B cell (primary cell): ENCODE data around the gene FBXO42. TPM values are rescaled to one million over a fixed set of nuclear protein-coding genes. Genes with fewer than 3 reads are reported as not detected.

Experiments used
- ATAC-seq: fragments of 200-7000 bp; cut with Tn5 transposase; one replicate; pipeline ENCODE4 v1.10.0; 2021; ENCODE audit warnings: low read depth, mild to moderate bottlenecking, moderate number of reproducible peaks, moderate library complexity
- CTCF ChIA-PET: fragments of 350-600 bp; sonication (Branson Sonifier 250); formaldehyde crosslinking; loops from one replicate; lab custom pipeline; 2021; ENCODE audit warnings: antibody characterized with exemption, inconsistent platforms; lab: Charles Lee
- POLR2A ChIA-PET: fragments of 350-600 bp; sonication (Branson Sonifier 250); formaldehyde crosslinking; loops from one replicate; lab custom pipeline; 2021; ENCODE audit warnings: antibody characterized with exemption; lab: Charles Lee
- DNase-seq: peaks from one replicate; pipeline ENCODE4 v3.0.0; 2013
- H2AFZ ChIP-seq: 2 replicates; pipeline ENCODE4 v1.6.1; 2012; ENCODE audit warnings: mild to moderate bottlenecking, low read depth, low read length; ENCODE audit not compliant: insufficient read depth, poor library complexity, severe bottlenecking
- H3K27ac ChIP-seq, 2 donors: 1 replicate in 1 of 2; 2 replicates in 1 of 2; pipeline ENCODE4 v1.5.1; 2012 to 2013; ENCODE audit warnings: low read length in 2 of 2, mild to moderate bottlenecking in 2 of 2, moderate library complexity in 1 of 2
- H3K27me3 ChIP-seq, 4 experiments: fragments of 200-600 bp in 1 of 4; sonication (generic) in 1 of 4; replicated peaks in 1 of 4; 1 replicate in 2 of 4; 2 replicates in 2 of 4; pipeline versions ENCODE4 v1.6.1 to v1.7.0; 2013 to 2016; ENCODE audit warnings: low read length in 3 of 4, mild to moderate bottlenecking in 2 of 4, mixed read lengths in 1 of 4, moderate library complexity in 1 of 4; ENCODE audit not compliant: insufficient read depth in 4 of 4, control insufficient read depth in 3 of 4; ENCODE audit errors: control extremely low read depth in 1 of 4
- H3K36me3 ChIP-seq, 2 experiments: replicated peaks in 1 of 2; 1 replicate in 1 of 2; 2 replicates in 1 of 2; pipeline versions ENCODE4 v1.6.1 to v1.7.1; 2013; ENCODE audit warnings: low read length in 1 of 2; ENCODE audit not compliant: insufficient read depth in 2 of 2, control insufficient read depth in 1 of 2; ENCODE audit errors: control extremely low read depth in 1 of 2, extremely low read depth in 1 of 2
- H3K4me1 ChIP-seq, 2 donors: fragments of 200-600 bp in 1 of 2; sonication (generic) in 1 of 2; 1 replicate in 1 of 2; 2 replicates in 1 of 2; pipeline versions ENCODE4 v1.5.1 to v1.6.1; 2013 to 2017; ENCODE audit warnings: low read length in 2 of 2; ENCODE audit not compliant: control insufficient read depth in 2 of 2, insufficient read depth in 2 of 2
- H3K4me2 ChIP-seq: replicated peaks from 2 replicates; pipeline ENCODE3; 2012; ENCODE audit warnings: mild to moderate bottlenecking, low read depth, low read length; ENCODE audit not compliant: poor library complexity, severe bottlenecking
- H3K4me3 ChIP-seq, 5 experiments: fragments of 200-600 bp in 1 of 5; sonication (generic) in 1 of 5; 1 replicate in 3 of 5; 2 replicates in 2 of 5; pipeline versions ENCODE4 v1.5.1 to v1.7.0; 2011 to 2016; ENCODE audit warnings: low read length in 4 of 5, mild to moderate bottlenecking in 4 of 5, low read depth in 2 of 5, control low read depth in 1 of 5, moderate library complexity in 1 of 5; ENCODE audit not compliant: insufficient read depth in 1 of 5; ENCODE audit errors: control extremely low read depth in 1 of 5, extremely low read depth in 1 of 5
- H3K79me2 ChIP-seq: fragments of 200-600 bp; sonication (generic); one replicate; pipeline ENCODE4 v1.6.0; 2016; ENCODE audit warnings: low read length; ENCODE audit not compliant: control insufficient read depth, insufficient read depth
- H3K9ac ChIP-seq: fragments of 200-600 bp; sonication (generic); 2 replicates; pipeline ENCODE4 v1.6.1; 2017; ENCODE audit warnings: mild to moderate bottlenecking, low read length, moderate library complexity
- H3K9me3 ChIP-seq, 3 donors: one replicate each; pipeline versions ENCODE4 v1.6.1 to v1.7.1; 2013; ENCODE audit warnings: low read length in 2 of 3; ENCODE audit not compliant: control insufficient read depth in 2 of 3, insufficient read depth in 1 of 3; ENCODE audit errors: control extremely low read depth in 1 of 3
- H4K20me1 ChIP-seq: 2 replicates; pipeline ENCODE4 v1.6.0; 2012; ENCODE audit warnings: mild to moderate bottlenecking, low read length; ENCODE audit not compliant: insufficient read depth, control insufficient read depth, poor library complexity, severe bottlenecking
- H3K27ac Mint-ChIP-seq: one replicate; pipeline ENCODE4 v1.8.0; 2021; ENCODE audit warnings: mixed read lengths
- H3K27me3 Mint-ChIP-seq: one replicate; pipeline ENCODE4 v1.8.0; 2021; ENCODE audit warnings: mixed read lengths
- H3K4me1 Mint-ChIP-seq: one replicate; pipeline ENCODE4 v1.8.0; 2021; ENCODE audit warnings: mixed read lengths
- H3K4me3 Mint-ChIP-seq: one replicate; pipeline ENCODE4 v1.8.0; 2021; ENCODE audit warnings: mixed read lengths
- H3K9me3 Mint-ChIP-seq: one replicate; pipeline ENCODE4 v1.8.0; 2022; ENCODE audit warnings: mixed read lengths; ENCODE audit not compliant: insufficient read depth
- CTCF ChIP-seq: fragments of 200-600 bp; IDR thresholded peaks from one replicate; pipeline ENCODE4 v1.8.0; 2022; ENCODE audit warnings: antibody characterized with exemption, mild to moderate bottlenecking
- EZH2 ChIP-seq: IDR thresholded peaks from 2 replicates; pipeline ENCODE4 v1.6.1; 2012; ENCODE audit warnings: borderline replicate concordance, low read depth, mild to moderate bottlenecking, moderate library complexity, low read length; ENCODE audit not compliant: insufficient read depth, poor library complexity, severe bottlenecking
- WGBS: methylation state at CpG from one replicate; pipeline ENCODE4 v1.1.5; 2013; ENCODE audit warnings: missing lambda C conversion rate; ENCODE audit not compliant: insufficient coverage; 5-methylcytosine and 5-hydroxymethylcytosine counted together
- intact Hi-C: fragments of 100-400 bp; cut with micrococcal nuclease; formaldehyde crosslinking; loops from one replicate; pipeline ENCODE4 v1.10.0; 2022
- polyA plus RNA-seq: library from polyadenylated mRNA; depleted of rRNA; stranded (reverse); fragments of >200 nt; gene quantifications from 2 replicates; pipeline ENCODE4 v1.2.3, GENCODE V29; 2012
- total RNA-seq, 2 donors: library from RNA; stranded (reverse); fragments of 120-200 nt in 1 of 2; gene quantifications; 1 replicate in 1 of 2; 2 replicates in 1 of 2; pipeline versions ENCODE4 v1.2.3 to v1.2.4, GENCODE V29; 2013 to 2022

The FBXO42 gene
- total and polyA plus RNA-seq, 2 donors (not counting 1 experiment from before 2014, with no cell fraction given), result 17.2 to 33.1 TPM

- no peak for ATAC-seq
- Histone ChIP-seq H3K4me2 (peak overlapping the region; percentile 78), H3K9ac (no peak overlapping the region), H4K20me1 (peaks cover 92% of the 10 kb centered on the region), H3K4me3 (no peak overlapping the region), H2AFZ (no peak overlapping the region), H3K27me3 (no peaks in the 10 kb centered on the region), H3K4me1 (peaks cover 59% of the 10 kb centered on the region in 2 donors), H3K27ac (peak overlapping the region; percentile 66 to 76), H3K36me3 (peaks cover 1 to 22% of the 10 kb centered on the region in 2 experiments), H3K79me2 (peaks cover 95% of the 10 kb centered on the region), H3K9me3 (no peaks in the 10 kb centered on the region)
- POLR2A ChIA-PET, result interaction anchor here (1.5 kb wide), 1 partner anchor 18 kb away, joined by 5 read pairs; no protein-coding TSS in a partner anchor
- WGBS, result 91% methylated on average over 7 of the region's 9 CpGs
- TF ChIP-seq CTCF (no peak), EZH2 (no peak)
- no peaks in the 10 kb centered on the region for H3K27me3 Mint-ChIP-seq
- peak overlapping the region; percentile 18 for H3K27ac Mint-ChIP-seq
- no peak for DNase-seq
- peak overlapping the region; percentile 32 for H3K4me3 Mint-ChIP-seq
- intact Hi-C loops, result no loop called here
- H3K4me1 Mint-ChIP-seq, result peaks cover 66% of the 10 kb centered on the region
- CTCF ChIA-PET, result interaction anchor here (1.0 to 1.7 kb wide), 2 partner anchors 12 to 22 kb away, joined by 4 to 8 read pairs; no protein-coding TSS in a partner anchor
- no peaks in the 10 kb centered on the region for H3K9me3 Mint-ChIP-seq
These were observed 33.6 kb upstream of the FBXO42 start for GRCh38 chr1:16385659-16386453.

DNA sequence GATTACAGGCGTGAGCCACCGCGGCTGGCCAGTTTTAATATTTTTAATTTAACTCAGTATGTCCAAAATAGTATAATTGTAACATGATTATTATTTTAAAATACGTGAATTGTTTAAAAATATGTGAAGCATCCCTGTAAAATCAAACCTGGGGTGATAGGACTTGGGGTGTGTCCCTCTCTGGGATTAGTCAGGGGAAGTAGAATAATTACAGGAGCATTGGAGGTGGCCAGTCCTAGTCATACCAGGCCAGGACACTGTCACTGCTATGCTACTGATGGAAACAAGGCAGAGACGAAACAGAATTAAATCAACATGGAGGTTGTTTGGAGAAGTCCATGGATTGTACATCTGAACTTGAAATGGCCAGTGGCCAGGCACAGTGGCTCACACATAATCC is 31.6 kb upstream of the FBXO42 start:
- WGBS, result 86% methylated on average over 1 of the region's 5 CpGs
- peak overlapping the region in 1 of 2 donors; percentile 76 for H3K27ac ChIP-seq
- peaks cover 45 to 46% of the 10 kb centered on the region in 2 donors for H3K4me1 ChIP-seq
- H3K36me3 ChIP-seq, result peaks cover 1 to 27% of the 10 kb centered on the region in 2 experiments
- Mint-ChIP-seq H3K4me1 (peaks cover 60% of the 10 kb centered on the region), H3K4me3 (no peak overlapping the region), H3K27me3 (no peaks in the 10 kb centered on the region), H3K27ac (peak overlapping the region; percentile 53), H3K9me3 (no peaks in the 10 kb centered on the region)
- H3K9me3 ChIP-seq, result no peaks in the 10 kb centered on the region
- ChIA-PET CTCF (no interaction called here), POLR2A (no interaction called here)
- no peaks in the 10 kb centered on the region for H3K27me3 ChIP-seq
- no peak overlapping the region for H3K4me2 ChIP-seq
- ATAC-seq (no peak), DNase-seq (no peak)
- TF ChIP-seq CTCF (no peak), EZH2 (no peak)
- intact Hi-C loops, result no loop called here
- peaks cover 97% of the 10 kb centered on the region for H3K79me2 ChIP-seq
- no peak overlapping the region for H3K4me3 ChIP-seq
- H4K20me1 ChIP-seq, result peaks cover 96% of the 10 kb centered on the region
- H2AFZ ChIP-seq, result no peak overlapping the region
- H3K9ac ChIP-seq, result no peak overlapping the region
